Nephron (organoid): ENCODE measurements around the gene PKIB.

Experiments used
- H3K27ac Mint-ChIP-seq, 3 experiments: 2 replicates each; pipeline ENCODE4 v1.8.0; 2020; ENCODE audit warnings: mixed read lengths in 3 of 3, mild to moderate bottlenecking in 2 of 3, moderate library complexity in 1 of 3
- H3K27me3 Mint-ChIP-seq: 2 replicates; pipeline ENCODE4 v1.8.0; 2021; ENCODE audit warnings: low read depth, mild to moderate bottlenecking, moderate library complexity, mixed read lengths
- H3K36me3 Mint-ChIP-seq: 2 replicates; pipeline ENCODE4 v1.8.0; 2020; ENCODE audit warnings: low read depth, mixed read lengths
- H3K4me1 Mint-ChIP-seq: 2 replicates; pipeline ENCODE4 v1.8.0; 2020; ENCODE audit warnings: mixed read lengths
- H3K4me3 Mint-ChIP-seq, 3 experiments: 2 replicates each; pipeline ENCODE4 v1.8.0; 2020; ENCODE audit warnings: mild to moderate bottlenecking in 3 of 3, mixed read lengths in 3 of 3, moderate library complexity in 2 of 3
- H3K9me3 Mint-ChIP-seq: 2 replicates; pipeline ENCODE4 v1.8.0; 2020; ENCODE audit warnings: mixed read lengths
- TF ChIP-seq, protein P1 (sequence below), 3 experiments: fragments of 200-600 bp; sonication (generic); IDR thresholded peaks; one replicate each; pipeline ENCODE4 v1.5.0; 2021; ENCODE audit warnings: antibody characterized with exemption in 3 of 3; ENCODE audit not compliant: unreplicated experiment in 3 of 3

Gene PKIB

GRCh38 chr6:122770835-122771601, 160.8 kb downstream of the PKIB start:
- no peaks in the 10 kb centered on the region for H3K27me3 Mint-ChIP-seq
- no peaks in the 10 kb centered on the region for H3K36me3 Mint-ChIP-seq
- no peaks in the 10 kb centered on the region for H3K4me1 Mint-ChIP-seq
- H3K27ac Mint-ChIP-seq = no peak overlapping the region
- H3K4me3 Mint-ChIP-seq = no peak overlapping the region
- TF ChIP-seq, protein P1, sequence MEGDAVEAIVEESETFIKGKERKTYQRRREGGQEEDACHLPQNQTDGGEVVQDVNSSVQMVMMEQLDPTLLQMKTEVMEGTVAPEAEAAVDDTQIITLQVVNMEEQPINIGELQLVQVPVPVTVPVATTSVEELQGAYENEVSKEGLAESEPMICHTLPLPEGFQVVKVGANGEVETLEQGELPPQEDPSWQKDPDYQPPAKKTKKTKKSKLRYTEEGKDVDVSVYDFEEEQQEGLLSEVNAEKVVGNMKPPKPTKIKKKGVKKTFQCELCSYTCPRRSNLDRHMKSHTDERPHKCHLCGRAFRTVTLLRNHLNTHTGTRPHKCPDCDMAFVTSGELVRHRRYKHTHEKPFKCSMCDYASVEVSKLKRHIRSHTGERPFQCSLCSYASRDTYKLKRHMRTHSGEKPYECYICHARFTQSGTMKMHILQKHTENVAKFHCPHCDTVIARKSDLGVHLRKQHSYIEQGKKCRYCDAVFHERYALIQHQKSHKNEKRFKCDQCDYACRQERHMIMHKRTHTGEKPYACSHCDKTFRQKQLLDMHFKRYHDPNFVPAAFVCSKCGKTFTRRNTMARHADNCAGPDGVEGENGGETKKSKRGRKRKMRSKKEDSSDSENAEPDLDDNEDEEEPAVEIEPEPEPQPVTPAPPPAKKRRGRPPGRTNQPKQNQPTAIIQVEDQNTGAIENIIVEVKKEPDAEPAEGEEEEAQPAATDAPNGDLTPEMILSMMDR (IDR thresholded peaks at IDR 0.05; ENCODE audit: unreplicated experiment in 3 of 3) = no peak
- no peaks in the 10 kb centered on the region for H3K9me3 Mint-ChIP-seq

DNA sequence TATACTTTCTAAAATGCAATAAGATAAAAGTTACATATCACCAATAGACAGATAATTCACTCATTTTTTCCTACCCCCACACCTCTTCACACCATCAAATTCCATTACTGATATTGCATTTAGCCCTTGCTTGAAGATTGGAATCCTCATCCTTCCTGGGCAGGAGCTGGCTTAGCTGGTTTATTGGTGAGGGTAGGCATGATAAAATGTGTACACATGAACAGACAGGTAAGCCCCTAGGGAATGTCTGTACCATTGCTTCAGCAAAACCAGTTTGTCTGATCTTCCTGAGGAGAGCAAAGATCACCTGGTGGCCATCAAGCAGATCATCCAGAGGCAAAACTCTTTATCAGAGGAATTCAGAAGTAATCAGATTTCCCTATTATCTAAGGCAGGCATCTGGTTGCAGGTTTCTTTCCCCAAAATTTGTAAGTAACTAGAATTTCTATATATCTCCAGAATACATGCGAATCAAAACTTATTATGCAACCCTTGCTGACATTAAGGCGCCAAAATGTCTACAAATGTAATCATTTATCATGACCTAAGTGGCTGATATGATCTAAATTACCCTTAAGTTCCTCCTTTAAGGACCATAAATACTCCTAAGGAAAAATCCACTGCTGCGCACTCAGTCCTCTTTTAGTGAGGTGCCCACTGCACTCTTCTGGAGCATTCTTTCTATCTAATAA, 162.7 kb downstream of the PKIB start:
- Mint-ChIP-seq H3K4me3 (no peak overlapping the region), H3K9me3 (peaks cover 2% of the 10 kb centered on the region), H3K4me1 (no peaks in the 10 kb centered on the region), H3K27me3 (peaks cover 6% of the 10 kb centered on the region), H3K27ac (no peak overlapping the region), H3K36me3 (no peaks in the 10 kb centered on the region)
- TF ChIP-seq, protein P1 (IDR thresholded peaks at IDR 0.05; ENCODE audit: unreplicated experiment in 3 of 3) = no peak
